ENCODE results near the gene VAMP3.

VAMP3 gene

GRCh38 chr1:7770997-7771822 lies at the start of gene VAMP3:
VAMP3 (plus strand) TSS chr1:7771296; CDS start chr1:7771384, 88 bp downstream.
- DNase-seq = peak; percentile 91 to 97 (median 96)

- DNase-seq = no peak
Observed at GRCh38 chr1:7721940-7722669, 49.0 kb upstream of the VAMP3 start.

- DNase-seq = no peak
Observed at GRCh38 chr1:7722670-7723012, 48.5 kb upstream of the VAMP3 start.

- no peak for DNase-seq
Observed at GRCh38 chr1:7726623-7727022, 44.5 kb upstream of the VAMP3 start.

- DNase-seq = no peak
Observed at GRCh38 chr1:7727809-7728471, 43.2 kb upstream of the VAMP3 start.

GRCh38 chr1:7729761-7730160 lies 41.3 kb upstream of the VAMP3 start:
- no peak for DNase-seq

GRCh38 chr1:7732331-7732730 lies 38.8 kb upstream of the VAMP3 start:
- DNase-seq = no peak

- DNase-seq = no peak
Observed at GRCh38 chr1:7733276-7733675, 37.8 kb upstream of the VAMP3 start.

- no peak for DNase-seq
Observed at GRCh38 chr1:7738044-7738443, 33.1 kb upstream of the VAMP3 start.

GRCh38 chr1:7743346-7743745 lies 27.8 kb upstream of the VAMP3 start:
- DNase-seq = no peak

- DNase-seq = no peak
Observed at GRCh38 chr1:7744882-7745281, 26.2 kb upstream of the VAMP3 start.

- DNase-seq = no peak
Observed at GRCh38 chr1:7745783-7746182, 25.3 kb upstream of the VAMP3 start.

- DNase-seq = no peak
Observed at GRCh38 chr1:7747605-7748004, 23.5 kb upstream of the VAMP3 start.

GRCh38 chr1:7749126-7749525 lies 22.0 kb upstream of the VAMP3 start:
- no peak for DNase-seq

- DNase-seq = no peak
Observed at GRCh38 chr1:7751174-7751573, 19.9 kb upstream of the VAMP3 start.

GRCh38 chr1:7752512-7753417 lies 18.3 kb upstream of the VAMP3 start:
- peak; percentile 75 to 79 (median 76) for DNase-seq

GRCh38 chr1:7753641-7754040 lies 17.5 kb upstream of the VAMP3 start:
- peak; percentile 62 to 83 (median 81) for DNase-seq

GRCh38 chr1:7754234-7754633 lies 16.9 kb upstream of the VAMP3 start:
- no peak for DNase-seq

- DNase-seq = peak in 1 of 3 donors; percentile 25
Observed at GRCh38 chr1:7755448-7755847, 15.6 kb upstream of the VAMP3 start.

- DNase-seq = no peak
Observed at GRCh38 chr1:7760245-7760644, 10.9 kb upstream of the VAMP3 start.

- DNase-seq = no peak
Observed at GRCh38 chr1:7761103-7761502, 10.0 kb upstream of the VAMP3 start.

- DNase-seq = no peak
Observed at GRCh38 chr1:7767176-7767575, 3.9 kb upstream of the VAMP3 start.

- DNase-seq = no peak
Observed at GRCh38 chr1:7768583-7768982, 2.5 kb upstream of the VAMP3 start.

Measured in suppressor macrophage treated with lipopolysaccharide for 1 hour (primary cell).